Stimulated activated CD8-positive, alpha-beta memory T cell treated with anti-CD3 and anti-CD28 coated beads, Interleukin-7, amount 100 ng/mL, for 1 hour (primary cell): Measurements from ENCODE around the gene ATF6.
"Not testable (repeated sequence)": the region's sequence is repeated elsewhere in the genome, so short reads cannot be mapped to it uniquely, and the experiment has no call there.

Source experiments
- DNase-seq, 2 donors: peaks; one replicate each; pipeline ENCODE4 v3.0.0-alpha.2; 2020; ENCODE audit warnings: low read depth in 2 of 2

The ATF6 gene

GRCh38 chr1:161832299-161832907 lies 66.3 kb downstream of the ATF6 start:
- not testable (repeated sequence) for DNase-seq

- no peak for DNase-seq
These were observed 68.9 kb downstream of the ATF6 start for GRCh38 chr1:161834967-161835550.

GRCh38 chr1:161836018-161836417 lies 69.9 kb downstream of the ATF6 start:
- no peak for DNase-seq

GRCh38 chr1:161838362-161838761 lies 72.2 kb downstream of the ATF6 start:
- no peak for DNase-seq

- DNase-seq, result no peak
These were observed 72.8 kb downstream of the ATF6 start for GRCh38 chr1:161838885-161839284.

GRCh38 chr1:161839591-161839990 lies 73.5 kb downstream of the ATF6 start:
- DNase-seq, result no peak

- DNase-seq, result no peak
These were observed 74.2 kb downstream of the ATF6 start for GRCh38 chr1:161840363-161840762.

GRCh38 chr1:161843156-161843555 lies 77.0 kb downstream of the ATF6 start:
- no peak for DNase-seq

GRCh38 chr1:161844696-161845095 lies 78.6 kb downstream of the ATF6 start:
- DNase-seq, result no peak

- no peak for DNase-seq
These were observed 82.6 kb downstream of the ATF6 start for GRCh38 chr1:161848676-161849075.

- DNase-seq, result no peak
These were observed 83.4 kb downstream of the ATF6 start for GRCh38 chr1:161849518-161849917.

- no peak for DNase-seq
These were observed 89.1 kb downstream of the ATF6 start for GRCh38 chr1:161855260-161855659.

- DNase-seq, result no peak
These were observed 92.2 kb downstream of the ATF6 start for GRCh38 chr1:161858271-161858670.

GRCh38 chr1:161863549-161863948 lies 97.4 kb downstream of the ATF6 start:
- no peak for DNase-seq

GRCh38 chr1:161864577-161864976 lies 98.5 kb downstream of the ATF6 start:
- no peak for DNase-seq

- no peak for DNase-seq
These were observed 100.1 kb downstream of the ATF6 start for GRCh38 chr1:161866241-161866640.

GRCh38 chr1:161868832-161869231 lies 102.7 kb downstream of the ATF6 start:
- no peak for DNase-seq

GRCh38 chr1:161869291-161869690 lies 103.2 kb downstream of the ATF6 start:
- no peak for DNase-seq

GRCh38 chr1:161872506-161872905 lies 106.4 kb downstream of the ATF6 start:
- no peak for DNase-seq

GRCh38 chr1:161879261-161879660 lies 113.1 kb downstream of the ATF6 start:
- DNase-seq, result no peak

GRCh38 chr1:161884475-161884874 lies 118.4 kb downstream of the ATF6 start:
- no peak for DNase-seq

- no peak for DNase-seq
These were observed 118.9 kb downstream of the ATF6 start for GRCh38 chr1:161885003-161885402.

GRCh38 chr1:161885759-161886158 lies 119.6 kb downstream of the ATF6 start:
- DNase-seq, result no peak

GRCh38 chr1:161886589-161886988 lies 120.5 kb downstream of the ATF6 start:
- DNase-seq, result no peak
